ENCODE data around the gene FGGY.
"Not testable (repeated sequence)": the region's sequence is repeated elsewhere in the genome, so short reads cannot be mapped to it uniquely, and the experiment has no call there.

FGGY gene

GRCh38 chr1:59511476-59512465 lies 214.9 kb downstream of the FGGY start:
- peak; percentile 89 for DNase-seq (ENCODE audit: low read depth)

DNA sequence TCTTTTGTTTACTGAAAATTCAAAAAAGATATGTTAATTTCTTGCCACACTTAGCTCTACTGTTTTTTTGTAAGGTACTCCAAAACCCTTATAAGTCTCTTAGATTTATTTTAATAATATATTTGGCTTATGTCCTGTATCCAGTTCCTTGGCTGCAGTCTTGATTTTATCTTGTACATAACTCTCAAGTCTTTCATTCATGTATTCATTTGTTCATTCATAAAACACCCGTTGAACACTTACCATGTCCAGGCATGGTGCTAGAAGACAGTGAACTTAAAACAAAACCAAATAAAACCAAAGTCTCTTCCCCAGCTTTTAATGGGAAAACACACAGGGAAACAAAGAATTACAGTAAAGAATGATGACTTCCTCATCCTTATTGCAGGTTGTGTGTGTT lies 215.8 kb downstream of the FGGY start:
- no peak for DNase-seq (ENCODE audit: low read depth)

- no peak for DNase-seq (ENCODE audit: low read depth)
Measured at GRCh38 chr1:59514061-59514909, 217.4 kb downstream of the FGGY start.

GRCh38 chr1:59516881-59517280 lies 220.0 kb downstream of the FGGY start:
- DNase-seq (ENCODE audit: low read depth), result peak; percentile 87

DNA sequence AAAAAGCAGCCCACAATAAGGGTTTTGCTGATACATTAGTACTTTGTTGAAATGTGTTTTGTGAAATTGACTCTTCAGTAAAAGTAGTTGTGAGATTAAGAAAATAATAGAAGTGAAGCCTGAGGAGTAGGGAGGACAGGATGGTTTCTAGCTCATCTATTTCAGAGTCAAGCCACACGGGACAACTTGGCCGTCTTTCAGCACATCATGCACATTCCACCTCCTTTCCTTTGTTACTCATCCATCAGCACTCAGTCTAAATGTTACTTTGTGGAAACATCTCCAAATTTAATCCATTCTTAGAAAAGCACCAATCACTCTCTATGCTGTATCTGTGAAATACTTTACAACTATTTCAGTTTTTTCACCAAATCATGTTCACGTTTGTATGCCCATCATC lies 223.3 kb downstream of the FGGY start:
- peak; percentile 79 for DNase-seq (ENCODE audit: low read depth)

- DNase-seq (ENCODE audit: low read depth), result peak; percentile 97
Measured at GRCh38 chr1:59520827-59521418, 224.0 kb downstream of the FGGY start.

DNA sequence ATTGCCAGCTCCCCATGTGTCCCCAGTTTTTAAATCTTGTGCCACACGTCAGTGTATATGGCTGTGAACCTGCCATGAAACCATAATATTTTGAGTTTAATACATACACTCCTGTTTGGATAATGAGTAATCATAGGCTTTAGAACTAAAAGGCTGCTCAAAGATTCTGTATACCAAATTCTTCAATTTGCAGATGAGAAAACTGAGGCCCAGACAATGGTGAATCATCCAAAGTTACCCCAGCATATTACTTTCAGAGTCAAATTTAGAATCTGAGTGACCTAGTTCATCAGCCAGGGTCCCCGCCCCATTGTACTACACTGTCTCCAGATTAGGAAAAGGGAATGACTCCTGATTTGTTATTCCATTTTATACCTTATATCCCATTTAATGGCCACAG lies 224.6 kb downstream of the FGGY start:
- DNase-seq (ENCODE audit: low read depth), result no peak

DNA sequence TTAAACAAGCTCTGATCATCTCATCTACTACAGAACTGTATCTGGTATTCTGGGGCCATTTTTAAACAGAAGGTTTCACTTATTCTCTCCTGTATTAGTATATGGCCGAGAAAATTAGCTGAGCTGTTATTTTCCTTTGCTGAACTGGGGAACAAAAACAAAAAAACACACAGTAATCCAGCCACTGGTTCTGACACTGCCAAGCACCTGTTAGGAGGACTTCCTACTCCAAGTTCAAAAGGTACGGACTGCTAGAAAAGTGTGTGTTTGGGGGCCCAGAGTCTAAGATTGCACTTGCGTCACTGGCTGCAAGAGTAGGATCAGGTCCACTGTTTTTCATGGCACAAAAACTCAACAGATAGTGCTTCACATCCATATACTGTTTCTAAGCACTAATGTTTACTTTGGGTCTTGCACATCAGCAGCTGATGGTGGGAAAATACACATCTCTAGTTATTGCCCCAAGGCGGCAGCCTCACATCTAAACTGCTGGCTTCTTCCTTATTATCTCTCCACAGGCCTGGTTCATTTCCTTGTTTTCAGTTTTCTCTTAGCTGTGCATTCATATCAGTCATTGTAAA lies 226.1 kb downstream of the FGGY start:
- DNase-seq (ENCODE audit: low read depth), result no peak

DNA sequence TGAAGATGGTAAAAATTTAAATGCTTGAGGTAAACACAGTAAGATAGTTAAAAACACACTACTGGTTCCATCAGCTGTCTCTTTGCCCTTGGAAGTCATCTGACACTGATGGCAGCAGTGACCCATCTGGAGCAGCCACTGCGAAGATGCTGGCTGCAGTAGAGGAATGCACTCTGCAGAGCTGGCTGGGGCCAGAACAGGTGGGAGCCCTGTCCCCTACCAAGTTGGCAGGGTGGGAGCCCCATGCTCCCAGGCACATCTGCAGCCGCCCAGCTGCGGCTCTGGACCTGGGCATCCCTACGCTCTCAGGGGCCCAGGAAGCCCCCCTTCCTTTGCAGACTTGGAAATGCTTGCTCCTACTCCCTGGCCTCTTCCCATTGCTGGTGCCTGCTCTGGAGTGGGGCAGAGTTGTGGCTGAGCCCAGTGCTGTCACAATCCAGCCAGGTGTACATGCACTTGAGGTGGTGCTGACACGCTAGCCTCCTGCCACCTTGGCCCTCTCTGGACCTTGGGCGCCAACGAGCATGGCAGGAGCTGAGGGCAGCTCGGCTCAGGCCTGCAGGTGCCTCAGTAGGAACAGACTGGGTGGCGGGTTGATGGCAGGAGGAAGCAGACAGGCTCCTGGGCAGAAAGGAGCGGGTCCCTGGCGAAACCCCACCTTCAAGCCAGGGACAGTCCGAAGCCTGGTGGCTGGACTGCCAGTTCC lies 227.0 kb downstream of the FGGY start:
- DNase-seq (ENCODE audit: low read depth), result no peak

DNA sequence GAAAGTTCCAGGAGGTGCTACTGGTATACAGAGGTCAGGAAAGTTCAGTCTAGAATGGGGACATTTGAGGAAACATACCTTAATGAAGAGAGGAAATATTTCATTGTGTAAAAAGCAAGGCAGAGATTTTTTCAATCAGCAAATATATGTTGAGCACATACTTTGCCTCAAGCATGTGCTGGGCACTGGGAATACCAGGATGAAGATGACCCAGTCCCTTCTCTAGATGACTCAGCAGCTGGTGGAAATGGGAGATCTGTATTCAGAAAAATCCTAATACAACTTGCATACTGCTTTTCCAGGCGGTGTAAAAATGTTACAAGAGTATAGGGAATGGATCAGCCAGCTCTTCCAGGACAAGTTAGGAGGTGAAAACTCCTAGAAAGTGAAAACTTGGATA lies 229.3 kb downstream of the FGGY start:
- no peak for DNase-seq (ENCODE audit: low read depth)

- no peak for DNase-seq (ENCODE audit: low read depth)
Measured at GRCh38 chr1:59528471-59528870, 231.6 kb downstream of the FGGY start.

- no peak for DNase-seq (ENCODE audit: low read depth)
Measured at GRCh38 chr1:59528900-59529299, 232.0 kb downstream of the FGGY start.

- DNase-seq (ENCODE audit: low read depth), result no peak
Measured at GRCh38 chr1:59530119-59530518, 233.2 kb downstream of the FGGY start.

DNA sequence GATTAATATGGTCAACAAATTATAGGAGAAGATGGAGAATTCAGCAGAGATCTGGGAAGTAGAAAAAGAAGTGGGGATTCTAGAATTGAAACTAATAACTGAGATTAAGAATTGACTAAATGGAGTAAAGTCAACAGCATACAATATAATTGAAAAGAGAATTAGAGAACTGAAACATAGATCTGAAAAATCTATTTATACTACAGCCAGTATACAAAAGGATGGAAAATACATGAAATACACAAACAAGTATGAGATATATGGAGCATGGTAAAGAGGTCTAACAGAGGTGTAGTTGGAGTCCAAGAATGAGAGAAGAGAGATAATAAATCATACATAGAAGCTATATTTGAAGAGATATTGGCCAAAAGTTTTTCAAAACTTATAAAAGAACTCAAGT lies 235.2 kb downstream of the FGGY start:
- no peak for DNase-seq (ENCODE audit: low read depth)

DNA sequence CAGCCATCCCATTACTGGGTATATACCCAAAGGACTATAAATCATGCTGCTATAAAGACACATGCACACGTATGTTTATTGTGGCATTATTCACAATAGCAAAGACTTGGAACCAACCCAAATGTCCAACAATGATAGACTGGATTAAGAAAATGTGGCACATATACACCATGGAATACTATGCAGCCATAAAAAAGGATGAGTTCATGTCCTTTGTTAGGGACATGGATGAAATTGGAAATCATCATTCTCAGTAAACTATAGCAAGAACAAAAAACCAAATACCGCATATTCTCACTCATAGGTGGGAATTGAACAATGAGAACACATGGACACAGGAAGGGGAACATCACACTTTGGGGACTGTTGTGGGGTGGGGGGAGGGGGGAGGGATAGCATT lies 241.6 kb downstream of the FGGY start:
- DNase-seq (ENCODE audit: low read depth), result not testable (repeated sequence)

DNA sequence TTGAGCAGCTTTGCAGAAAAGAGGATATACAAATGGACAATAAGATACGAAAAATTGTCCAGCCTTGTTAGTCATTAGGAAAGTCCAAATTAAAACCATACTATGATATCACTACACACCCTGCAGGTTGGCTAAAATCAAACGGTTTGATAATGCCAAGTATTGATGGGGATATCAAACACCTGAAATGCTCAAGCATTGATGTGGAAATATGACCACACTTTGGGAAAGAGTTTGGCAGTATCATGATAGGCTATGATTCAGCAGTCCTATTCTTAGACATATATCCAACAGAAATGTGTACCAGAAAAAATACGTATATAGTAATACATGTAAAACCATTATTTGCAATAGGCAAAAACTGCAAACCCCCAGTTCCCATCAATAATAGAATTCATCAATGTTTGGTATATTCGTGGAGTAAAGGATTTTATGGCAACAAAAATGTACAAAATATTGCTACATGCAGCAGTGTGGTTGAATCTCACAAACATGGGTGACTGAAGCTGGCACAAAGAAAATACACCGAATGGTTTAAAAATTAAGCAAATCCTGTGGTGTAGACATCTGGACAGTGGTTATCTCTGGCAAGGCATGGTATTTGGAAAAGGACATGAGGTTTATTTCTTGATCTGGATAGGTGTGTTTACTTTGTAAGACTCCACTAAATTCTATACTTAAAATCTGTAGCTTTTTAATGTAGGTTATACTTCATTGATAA lies 243.2 kb downstream of the FGGY start:
- DNase-seq (ENCODE audit: low read depth), result no peak

GRCh38 chr1:59541161-59541560 lies 244.3 kb downstream of the FGGY start:
- DNase-seq (ENCODE audit: low read depth), result no peak

- DNase-seq (ENCODE audit: low read depth), result peak; percentile 65
Measured at GRCh38 chr1:59541891-59542290, 245.0 kb downstream of the FGGY start.

GRCh38 chr1:59543211-59543668 lies 246.3 kb downstream of the FGGY start:
- DNase-seq (ENCODE audit: low read depth), result no peak

DNA sequence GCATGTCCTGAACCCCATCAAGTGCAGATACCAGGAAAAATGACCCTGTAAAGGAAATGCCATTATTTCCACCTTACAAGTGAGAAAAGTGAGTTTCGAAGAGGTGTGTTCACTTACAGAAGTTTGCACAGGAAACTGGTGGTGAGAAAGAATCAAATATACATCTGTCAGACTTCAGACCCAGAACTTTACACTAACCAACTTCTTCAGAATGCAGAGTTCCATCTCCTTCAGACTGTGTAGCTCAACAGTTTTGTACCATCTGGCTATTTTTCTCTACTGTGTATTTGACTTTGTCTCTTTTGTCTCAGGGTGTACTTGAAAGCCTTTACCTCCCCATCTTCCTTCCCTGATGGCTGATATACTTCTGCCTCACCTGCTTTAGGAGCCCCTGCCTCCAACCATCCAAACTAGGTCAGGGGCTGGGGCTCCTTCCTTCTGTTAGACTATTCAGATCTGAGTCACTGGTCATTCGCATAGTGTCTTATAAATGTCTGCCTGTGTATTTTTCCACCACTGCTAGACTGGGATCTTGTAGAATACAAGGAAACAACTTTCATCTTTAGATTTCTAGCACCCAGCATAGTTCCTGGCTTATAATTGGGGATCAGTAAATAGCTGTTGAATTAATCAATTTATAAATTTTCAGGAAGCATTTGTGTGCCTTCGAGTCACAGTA lies 247.9 kb downstream of the FGGY start:
- no peak for DNase-seq (ENCODE audit: low read depth)
